ENCODE measurements around the gene ST6GALNAC3. TPM values are rescaled to one million over a fixed set of nuclear protein-coding genes. Genes with fewer than 3 reads are reported as not detected.
A peak's percentile ranks its signal among the peaks of the same experiment; 100 is the strongest.

The ST6GALNAC3 gene
- polyA plus RNA-seq, 1 experiment: 0.05 TPM

DNA sequence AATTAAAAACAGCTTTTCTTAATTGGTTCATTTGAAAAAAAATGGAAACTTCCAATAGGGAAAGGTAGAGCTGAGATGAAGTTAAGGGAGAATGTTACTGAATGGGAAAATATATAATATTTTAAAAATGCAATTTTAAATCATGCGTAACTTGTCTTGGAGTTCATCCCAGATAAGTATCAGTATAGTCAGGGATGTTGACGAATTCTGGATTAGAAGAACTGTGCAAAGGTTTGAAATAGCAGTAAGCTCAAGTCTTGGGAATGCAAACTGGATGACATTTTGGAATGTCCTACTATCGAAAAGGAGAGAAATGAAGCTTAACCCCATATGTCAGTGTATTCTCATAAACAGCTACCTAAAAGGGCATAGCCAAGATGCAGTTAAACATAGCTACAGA, 4.0 kb upstream of the ST6GALNAC3 start:
- ChIA-PET CTCF (no interaction called here), POLR2A (no interaction called here)
- no peaks in the 10 kb centered on the region for H3K27me3 ChIP-seq (ENCODE audit: control insufficient read depth, insufficient read depth, low read length)
- H3K36me3 ChIP-seq (ENCODE audit: control insufficient read depth, insufficient read depth, low read length): no peaks in the 10 kb centered on the region
- DNase-seq (ENCODE audit: low read depth): no peak
- TF ChIP-seq, protein P1, sequence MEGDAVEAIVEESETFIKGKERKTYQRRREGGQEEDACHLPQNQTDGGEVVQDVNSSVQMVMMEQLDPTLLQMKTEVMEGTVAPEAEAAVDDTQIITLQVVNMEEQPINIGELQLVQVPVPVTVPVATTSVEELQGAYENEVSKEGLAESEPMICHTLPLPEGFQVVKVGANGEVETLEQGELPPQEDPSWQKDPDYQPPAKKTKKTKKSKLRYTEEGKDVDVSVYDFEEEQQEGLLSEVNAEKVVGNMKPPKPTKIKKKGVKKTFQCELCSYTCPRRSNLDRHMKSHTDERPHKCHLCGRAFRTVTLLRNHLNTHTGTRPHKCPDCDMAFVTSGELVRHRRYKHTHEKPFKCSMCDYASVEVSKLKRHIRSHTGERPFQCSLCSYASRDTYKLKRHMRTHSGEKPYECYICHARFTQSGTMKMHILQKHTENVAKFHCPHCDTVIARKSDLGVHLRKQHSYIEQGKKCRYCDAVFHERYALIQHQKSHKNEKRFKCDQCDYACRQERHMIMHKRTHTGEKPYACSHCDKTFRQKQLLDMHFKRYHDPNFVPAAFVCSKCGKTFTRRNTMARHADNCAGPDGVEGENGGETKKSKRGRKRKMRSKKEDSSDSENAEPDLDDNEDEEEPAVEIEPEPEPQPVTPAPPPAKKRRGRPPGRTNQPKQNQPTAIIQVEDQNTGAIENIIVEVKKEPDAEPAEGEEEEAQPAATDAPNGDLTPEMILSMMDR (IDR thresholded peaks at IDR 0.05; ENCODE audit: insufficient read depth, low read depth, low read length): no peak
- H3K4me3 ChIP-seq (ENCODE audit: low read depth, low read length): no peak overlapping the region

DNA sequence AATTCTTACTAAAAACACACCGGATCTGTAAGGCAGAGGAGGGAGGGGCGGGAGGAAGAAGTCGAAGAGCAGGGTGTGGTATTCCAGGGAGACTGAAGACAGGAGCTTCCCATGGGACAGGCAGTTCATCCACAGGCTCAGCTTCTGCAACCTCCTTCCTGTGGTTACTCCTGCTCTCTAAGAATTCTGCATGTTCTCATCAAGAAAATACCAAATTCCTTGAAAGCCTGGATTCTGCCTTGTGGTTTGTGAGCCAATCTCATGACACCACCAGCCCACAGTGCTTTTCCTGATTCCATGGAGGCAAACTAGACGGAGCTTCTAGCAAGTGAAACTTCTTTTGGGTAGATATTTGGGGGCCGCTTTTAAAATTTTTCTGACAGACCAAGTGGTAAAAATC, 1.1 kb upstream of the ST6GALNAC3 start:
- DNase-seq (ENCODE audit: low read depth): peak; percentile 41
- ChIA-PET CTCF (no interaction called here), POLR2A (no interaction called here)
- no peak overlapping the region for H3K4me3 ChIP-seq (ENCODE audit: low read depth, low read length)
- no peaks in the 10 kb centered on the region for H3K36me3 ChIP-seq (ENCODE audit: control insufficient read depth, insufficient read depth, low read length)
- H3K27me3 ChIP-seq (ENCODE audit: control insufficient read depth, insufficient read depth, low read length): no peaks in the 10 kb centered on the region
- TF ChIP-seq, protein P1 (IDR thresholded peaks at IDR 0.05; ENCODE audit: insufficient read depth, low read depth, low read length): no peak

- no peak for DNase-seq (ENCODE audit: low read depth)
- Histone ChIP-seq H3K36me3 (ENCODE audit: control insufficient read depth, insufficient read depth, low read length) (no peaks in the 10 kb centered on the region), H3K4me3 (ENCODE audit: low read depth, low read length) (peak overlapping the region; percentile 48), H3K27me3 (ENCODE audit: control insufficient read depth, insufficient read depth, low read length) (no peaks in the 10 kb centered on the region)
- ChIA-PET POLR2A (no interaction called here), CTCF (no interaction called here)
- TF ChIP-seq, protein P1 (IDR thresholded peaks at IDR 0.05; ENCODE audit: insufficient read depth, low read depth, low read length): no peak
Observed at GRCh38 chr1:76075188-76075489, 593 bp downstream of the ST6GALNAC3 start.

GRCh38 chr1:76075877-76076276, 1.3 kb downstream of the ST6GALNAC3 start:
- POLR2A ChIA-PET: no interaction called here
- CTCF ChIA-PET: no interaction called here

GRCh38 chr1:76079475-76080227, 5.1 kb downstream of the ST6GALNAC3 start:
- TF ChIP-seq, protein P1 (IDR thresholded peaks at IDR 0.05; ENCODE audit: insufficient read depth, low read depth, low read length): no peak
- no peak for DNase-seq (ENCODE audit: low read depth)
- POLR2A ChIA-PET: no interaction called here
- CTCF ChIA-PET: interaction anchor here (1.6 kb wide), 1 partner anchor 15 kb away, joined by 4 read pairs; no protein-coding TSS in a partner anchor
- Histone ChIP-seq H3K4me3 (ENCODE audit: low read depth, low read length) (no peak overlapping the region), H3K36me3 (ENCODE audit: control insufficient read depth, insufficient read depth, low read length) (no peaks in the 10 kb centered on the region), H3K27me3 (ENCODE audit: control insufficient read depth, insufficient read depth, low read length) (no peaks in the 10 kb centered on the region)

More at GRCh38 chr1:76075877-76076276, 1.3 kb downstream of the ST6GALNAC3 start:
- Histone ChIP-seq H3K27me3 (ENCODE audit: control insufficient read depth, insufficient read depth, low read length) (no peaks in the 10 kb centered on the region), H3K4me3 (ENCODE audit: low read depth, low read length) (no peak overlapping the region), H3K36me3 (ENCODE audit: control insufficient read depth, insufficient read depth, low read length) (no peaks in the 10 kb centered on the region)
- TF ChIP-seq, protein P1 (IDR thresholded peaks at IDR 0.05; ENCODE audit: insufficient read depth, low read depth, low read length): no peak
- no peak for DNase-seq (ENCODE audit: low read depth)
